ES-I3 (cell line): ENCODE measurements around the gene RAD51.

Experiments
- H3K36me3 ChIP-seq: 2 replicates; pipeline ENCODE4 v1.6.1; 2013; ENCODE audit warnings: mild to moderate bottlenecking, low read length, control low read depth, moderate library complexity; ENCODE audit not compliant: insufficient read depth
- H3K4me1 ChIP-seq: 2 replicates; pipeline ENCODE4 v1.6.1; 2013; ENCODE audit warnings: mild to moderate bottlenecking, control low read depth, low read length; ENCODE audit not compliant: insufficient read depth
- H3K9ac ChIP-seq: 2 replicates; pipeline ENCODE4 v1.6.1; 2013; ENCODE audit warnings: low read depth, mild to moderate bottlenecking, low read length, moderate library complexity
- H3K9me3 ChIP-seq: 2 replicates; pipeline ENCODE4 v1.6.1; 2013; ENCODE audit warnings: mild to moderate bottlenecking, low read length, moderate library complexity; ENCODE audit not compliant: control insufficient read depth, insufficient read depth

The RAD51 gene

DNA sequence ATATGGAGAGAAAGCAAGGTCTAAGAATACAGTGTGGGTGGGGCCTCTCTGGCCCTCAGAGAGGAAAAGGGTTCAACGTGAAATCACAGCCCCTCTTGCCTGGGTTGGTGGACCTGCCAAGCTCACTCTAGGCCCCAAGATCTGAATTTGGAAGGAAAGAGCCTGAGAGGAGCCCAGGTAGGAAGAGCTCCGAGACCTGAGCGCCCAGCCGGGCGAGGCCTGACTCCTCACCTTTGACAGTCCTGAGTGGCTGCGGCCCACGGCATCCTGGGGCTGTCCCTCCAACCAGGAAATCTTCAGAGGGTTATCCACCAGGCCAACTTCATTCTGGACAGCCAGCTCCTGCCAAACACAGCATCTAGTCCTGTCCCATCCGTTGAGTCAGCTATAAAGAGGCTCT, 78.5 kb downstream of the RAD51 start:
- no peak overlapping the region for H3K9ac ChIP-seq
- no peaks in the 10 kb centered on the region for H3K9me3 ChIP-seq
- H3K36me3 ChIP-seq: peaks cover 2% of the 10 kb centered on the region; the same call in 1 of the 2 replicates
- peaks cover 11% of the 10 kb centered on the region; the same call in 1 of the 2 replicates for H3K4me1 ChIP-seq

DNA sequence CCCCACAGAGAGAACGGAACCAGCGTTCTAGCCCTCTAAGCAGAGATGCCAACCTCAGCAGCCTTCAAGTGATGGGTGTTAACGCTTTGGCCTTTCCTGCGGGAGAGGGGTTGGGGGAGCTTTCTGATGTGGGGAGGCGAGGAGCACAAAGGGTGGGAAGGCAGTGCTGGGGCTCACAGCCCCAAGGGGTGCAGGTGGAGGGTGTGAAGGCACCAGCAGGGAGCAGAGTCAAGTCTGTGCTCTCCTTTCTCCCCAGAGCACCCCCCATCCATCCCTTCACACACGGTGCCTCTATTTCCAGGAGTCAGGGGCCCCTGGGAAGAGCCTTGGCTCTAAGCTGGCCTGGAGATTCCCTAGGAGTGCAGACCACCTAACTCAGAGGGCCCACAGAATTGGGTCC, 78.9 kb downstream of the RAD51 start:
- Histone ChIP-seq H3K9me3 (no peaks in the 10 kb centered on the region), H3K4me1 (peaks cover 11% of the 10 kb centered on the region; the same call in 1 of the 2 replicates), H3K9ac (no peak overlapping the region), H3K36me3 (peaks cover 4% of the 10 kb centered on the region; the same call in 1 of the 2 replicates)

DNA sequence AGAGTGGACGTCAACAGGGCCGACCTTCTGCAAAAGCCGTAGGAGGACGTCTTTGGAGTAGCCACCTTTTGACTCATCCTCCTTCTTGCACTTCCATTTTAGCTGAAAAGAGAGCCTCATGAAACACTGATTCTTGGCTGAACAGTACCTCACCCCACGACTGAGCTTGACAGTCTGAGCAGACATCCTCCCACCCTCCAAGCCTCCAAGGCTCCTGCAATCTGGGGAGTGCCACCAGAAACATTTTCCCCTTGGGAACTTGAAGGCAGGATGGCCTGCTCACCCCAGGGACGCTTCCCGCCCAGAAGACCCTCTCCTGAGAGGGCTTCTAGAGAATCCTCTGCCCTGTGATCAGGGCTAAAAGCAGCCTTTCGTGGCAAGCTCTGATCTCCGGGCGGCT, 80.0 kb downstream of the RAD51 start:
- peaks cover 4% of the 10 kb centered on the region; the same call in 1 of the 2 replicates for H3K36me3 ChIP-seq
- no peak overlapping the region for H3K9ac ChIP-seq
- H3K4me1 ChIP-seq: peaks cover 4% of the 10 kb centered on the region; the same call in 1 of the 2 replicates
- H3K9me3 ChIP-seq: no peaks in the 10 kb centered on the region

GRCh38 chr15:40775740-40776536, 81.0 kb downstream of the RAD51 start:
- Histone ChIP-seq H3K4me1 (no peaks in the 10 kb centered on the region), H3K9ac (no peak overlapping the region), H3K9me3 (no peaks in the 10 kb centered on the region), H3K36me3 (peaks cover 4% of the 10 kb centered on the region; the same call in 1 of the 2 replicates)

GRCh38 chr15:40776537-40777141, 81.7 kb downstream of the RAD51 start:
- no peaks in the 10 kb centered on the region for H3K9me3 ChIP-seq
- peaks cover 4% of the 10 kb centered on the region; the same call in 1 of the 2 replicates for H3K36me3 ChIP-seq
- H3K9ac ChIP-seq: no peak overlapping the region
- no peaks in the 10 kb centered on the region for H3K4me1 ChIP-seq
